ENCODE data around the gene PARD3. TPM values are rescaled to one million over a fixed set of nuclear protein-coding genes. Genes with fewer than 3 reads are reported as not detected.

Gene PARD3
- total RNA-seq, 1 donor from 2014 or later = 35.4 TPM

GRCh38 chr10:34862892-34863291 lies 47.8 kb upstream of the PARD3 start:
- Histone ChIP-seq H3K4me2 (ENCODE audit: low read length) (no peak overlapping the region), H3K9ac (ENCODE audit: low read length) (no peak overlapping the region), H3K4me1 (ENCODE audit: insufficient read depth, low read length) (no peaks in the 10 kb centered on the region), H2AFZ (ENCODE audit: low read depth, low read length) (no peak overlapping the region), H3K4me3 (ENCODE audit: insufficient read depth, low read depth, low read length) (no peak overlapping the region), H3K79me2 (ENCODE audit: insufficient read depth, low read length) (no peaks in the 10 kb centered on the region), H4K20me1 (ENCODE audit: insufficient read depth, low read length) (no peaks in the 10 kb centered on the region), H3K36me3 (ENCODE audit: insufficient read depth, low read length) (no peaks in the 10 kb centered on the region), H3K27ac (ENCODE audit: low read depth, low read length) (no peak overlapping the region), H3K27me3 (ENCODE audit: insufficient read depth, low read length) (peaks cover 2% of the 10 kb centered on the region), H3K9me3 (ENCODE audit: insufficient read depth, low read depth, low read length) (no peaks in the 10 kb centered on the region)
- Mint-ChIP-seq H3K4me1 (ENCODE audit: low read depth, unreplicated experiment) (no peaks in the 10 kb centered on the region), H3K9me3 (ENCODE audit: unreplicated experiment) (no peaks in the 10 kb centered on the region), H3K36me3 (ENCODE audit: low read depth, unreplicated experiment) (no peaks in the 10 kb centered on the region), H3K4me3 (ENCODE audit: unreplicated experiment) (no peak overlapping the region), H3K27me3 (ENCODE audit: low read depth, unreplicated experiment) (peaks cover 15% of the 10 kb centered on the region), H3K27ac (ENCODE audit: unreplicated experiment) (no peak overlapping the region)
- DNase-seq (ENCODE audit: low read depth) (no peak), FAIRE-seq (no peak)
- TF ChIP-seq CTCF (IDR thresholded peaks at IDR 0.05; ENCODE audit: insufficient read depth, low read depth, low read length) (no peak), EZH2 (IDR thresholded peaks at IDR 0.05; ENCODE audit: insufficient read depth, low read length) (no peak)

- no peaks in the 10 kb centered on the region for H3K36me3 Mint-ChIP-seq (ENCODE audit: low read depth, unreplicated experiment)
- FAIRE-seq = no peak
Measured at GRCh38 chr10:34861293-34862021, 46.4 kb upstream of the PARD3 start.

More at GRCh38 chr10:34861293-34862021, 46.4 kb upstream of the PARD3 start:
- H3K9ac ChIP-seq (ENCODE audit: low read length) = no peak overlapping the region
- Mint-ChIP-seq H3K4me1 (ENCODE audit: low read depth, unreplicated experiment) (no peaks in the 10 kb centered on the region), H3K27ac (ENCODE audit: unreplicated experiment) (no peak overlapping the region), H3K27me3 (ENCODE audit: low read depth, unreplicated experiment) (peaks cover 18% of the 10 kb centered on the region), H3K4me3 (ENCODE audit: unreplicated experiment) (no peak overlapping the region), H3K9me3 (ENCODE audit: unreplicated experiment) (no peaks in the 10 kb centered on the region)
- no peaks in the 10 kb centered on the region for H3K36me3 ChIP-seq (ENCODE audit: insufficient read depth, low read length)
- no peaks in the 10 kb centered on the region for H3K9me3 ChIP-seq (ENCODE audit: insufficient read depth, low read depth, low read length)
- no peaks in the 10 kb centered on the region for H3K4me1 ChIP-seq (ENCODE audit: insufficient read depth, low read length)
- no peak overlapping the region for H3K27ac ChIP-seq (ENCODE audit: low read depth, low read length)
- no peak overlapping the region for H3K4me3 ChIP-seq (ENCODE audit: insufficient read depth, low read depth, low read length)
- H2AFZ ChIP-seq (ENCODE audit: low read depth, low read length) = no peak overlapping the region
- TF ChIP-seq CTCF (IDR thresholded peaks at IDR 0.05; ENCODE audit: insufficient read depth, low read depth, low read length) = no peak
- no peak for TF ChIP-seq EZH2 (IDR thresholded peaks at IDR 0.05; ENCODE audit: insufficient read depth, low read length)
- no peak for DNase-seq (ENCODE audit: low read depth)
- peaks cover 2% of the 10 kb centered on the region for H3K27me3 ChIP-seq (ENCODE audit: insufficient read depth, low read length)
- no peaks in the 10 kb centered on the region for H3K79me2 ChIP-seq (ENCODE audit: insufficient read depth, low read length)
- no peak overlapping the region for H3K4me2 ChIP-seq (ENCODE audit: low read length)
- no peaks in the 10 kb centered on the region for H4K20me1 ChIP-seq (ENCODE audit: insufficient read depth, low read length)

All from astrocyte (in vitro differentiated cells and primary cell).